ACC112 (cell line): Measurements from ENCODE around the gene LMTK3.
"Not testable (repeated sequence)": the region's sequence is repeated elsewhere in the genome, so short reads cannot be mapped to it uniquely, and the experiment has no call there.

Source experiments
- H2AFZ ChIP-seq: fragments of 200-600 bp; sonication (generic); one replicate; pipeline ENCODE4 v1.6.0; 2017; ENCODE audit warnings: antibody characterized with exemption, low read length; ENCODE audit not compliant: unreplicated experiment
- H3K27ac ChIP-seq: fragments of 200-600 bp; sonication (generic); 2 replicates; pipeline ENCODE4 v1.5.1; 2014; ENCODE audit warnings: low read depth, mild to moderate bottlenecking, antibody characterized with exemption, low read length, moderate library complexity
- H3K27me3 ChIP-seq: fragments of 200-600 bp; sonication (generic); 2 replicates; pipeline ENCODE4 v1.6.1; 2014; ENCODE audit warnings: mild to moderate bottlenecking, antibody characterized with exemption, low read length, moderate library complexity, mixed read lengths; ENCODE audit not compliant: insufficient read depth
- H3K36me3 ChIP-seq: fragments of 200-600 bp; sonication (generic); 2 replicates; pipeline ENCODE4 v1.6.1; 2016; ENCODE audit warnings: mild to moderate bottlenecking, antibody characterized with exemption, low read length, moderate library complexity, mixed read lengths; ENCODE audit not compliant: insufficient read depth
- H3K4me1 ChIP-seq: fragments of 200-600 bp; sonication (generic); one replicate; pipeline ENCODE4 v1.6.1; 2016; ENCODE audit warnings: low read length, mixed read lengths; ENCODE audit not compliant: insufficient read depth, unreplicated experiment, control insufficient read depth
- H3K4me3 ChIP-seq: fragments of 200-600 bp; sonication (generic); 2 replicates; pipeline ENCODE4 v1.5.1; 2014; ENCODE audit warnings: mild to moderate bottlenecking, low read depth, low read length
- H3K79me2 ChIP-seq: fragments of 200-600 bp; sonication (generic); one replicate; pipeline ENCODE4 v1.6.0; 2016; ENCODE audit warnings: low read length; ENCODE audit not compliant: control insufficient read depth, unreplicated experiment, insufficient read depth

Gene LMTK3

GRCh38 chr19:48496959-48497727 lies 14.5 kb downstream of the LMTK3 start:
- no peaks in the 10 kb centered on the region for H3K79me2 ChIP-seq
- H3K36me3 ChIP-seq: no peaks in the 10 kb centered on the region
- no peak overlapping the region for H3K27ac ChIP-seq
- H2AFZ ChIP-seq: no peak overlapping the region
- peaks cover 22% of the 10 kb centered on the region for H3K27me3 ChIP-seq
- no peaks in the 10 kb centered on the region for H3K4me1 ChIP-seq
- no peak overlapping the region for H3K4me3 ChIP-seq

- no peaks in the 10 kb centered on the region for H3K79me2 ChIP-seq
- H3K4me3 ChIP-seq: no peak overlapping the region
- H3K27me3 ChIP-seq: peaks cover 16% of the 10 kb centered on the region
- no peaks in the 10 kb centered on the region for H3K4me1 ChIP-seq
- H2AFZ ChIP-seq: no peak overlapping the region
- H3K27ac ChIP-seq: no peak overlapping the region
- no peaks in the 10 kb centered on the region for H3K36me3 ChIP-seq
Observed at GRCh38 chr19:48495396-48495795, 16.2 kb downstream of the LMTK3 start.

- H2AFZ ChIP-seq: peak overlapping the region; percentile 85
- H3K79me2 ChIP-seq: no peaks in the 10 kb centered on the region
- no peaks in the 10 kb centered on the region for H3K36me3 ChIP-seq
- H3K27me3 ChIP-seq: peaks cover 5% of the 10 kb centered on the region; the same call in 1 of the 2 replicates
- no peaks in the 10 kb centered on the region for H3K4me1 ChIP-seq
- H3K27ac ChIP-seq: no peak overlapping the region
- H3K4me3 ChIP-seq: peak overlapping the region; percentile 85
Observed at GRCh38 chr19:48493718-48494401, 17.8 kb downstream of the LMTK3 start.

- peaks cover 5% of the 10 kb centered on the region for H3K4me1 ChIP-seq
- peaks cover 4% of the 10 kb centered on the region; the same call in 1 of the 2 replicates for H3K27me3 ChIP-seq
- no peak overlapping the region for H3K27ac ChIP-seq
- no peaks in the 10 kb centered on the region for H3K79me2 ChIP-seq
- no peaks in the 10 kb centered on the region for H3K36me3 ChIP-seq
- peak overlapping the region; percentile 85 for H2AFZ ChIP-seq
- peak overlapping the region; percentile 85 for H3K4me3 ChIP-seq
Observed at GRCh38 chr19:48492925-48493717, 18.5 kb downstream of the LMTK3 start.

- no peak overlapping the region for H3K4me3 ChIP-seq
- H3K27me3 ChIP-seq: peaks cover 4% of the 10 kb centered on the region; the same call in 1 of the 2 replicates
- H3K79me2 ChIP-seq: no peaks in the 10 kb centered on the region
- H2AFZ ChIP-seq: no peak overlapping the region
- peaks cover 13% of the 10 kb centered on the region for H3K4me1 ChIP-seq
- H3K27ac ChIP-seq: no peak overlapping the region
- H3K36me3 ChIP-seq: no peaks in the 10 kb centered on the region
Observed at GRCh38 chr19:48491793-48492123, 19.9 kb downstream of the LMTK3 start.

- H3K27ac ChIP-seq: no peak overlapping the region
- no peak overlapping the region for H2AFZ ChIP-seq
- H3K27me3 ChIP-seq: peaks cover 4% of the 10 kb centered on the region; the same call in 1 of the 2 replicates
- H3K4me1 ChIP-seq: peaks cover 13% of the 10 kb centered on the region
- no peaks in the 10 kb centered on the region for H3K79me2 ChIP-seq
- no peak overlapping the region for H3K4me3 ChIP-seq
- no peaks in the 10 kb centered on the region for H3K36me3 ChIP-seq
Observed at GRCh38 chr19:48490981-48491792, 20.4 kb downstream of the LMTK3 start.

GRCh38 chr19:48489608-48490216 lies 21.9 kb downstream of the LMTK3 start:
- no peak overlapping the region for H3K4me3 ChIP-seq
- H3K79me2 ChIP-seq: no peaks in the 10 kb centered on the region
- H3K4me1 ChIP-seq: peaks cover 13% of the 10 kb centered on the region
- no peak overlapping the region for H3K27ac ChIP-seq
- no peaks in the 10 kb centered on the region for H3K36me3 ChIP-seq
- peaks cover 4% of the 10 kb centered on the region; the same call in 1 of the 2 replicates for H3K27me3 ChIP-seq
- H2AFZ ChIP-seq: no peak overlapping the region

- H2AFZ ChIP-seq, H3K36me3 ChIP-seq, H3K4me3 ChIP-seq, H3K79me2 ChIP-seq, H3K27ac ChIP-seq, H3K27me3 ChIP-seq: not testable (repeated sequence)
- H3K4me1 ChIP-seq: peaks cover 13% of the 10 kb centered on the region
Observed at GRCh38 chr19:48488478-48488877, 23.2 kb downstream of the LMTK3 start.

- Histone ChIP-seq H3K4me3 (no peak overlapping the region), H3K79me2 (no peaks in the 10 kb centered on the region), H3K27me3 (peaks cover 4% of the 10 kb centered on the region; the same call in 1 of the 2 replicates), H2AFZ (no peak overlapping the region), H3K36me3 (no peaks in the 10 kb centered on the region), H3K4me1 (peaks cover 13% of the 10 kb centered on the region), H3K27ac (no peak overlapping the region)
Observed at GRCh38 chr19:48487948-48488347, 23.7 kb downstream of the LMTK3 start.

GRCh38 chr19:48487544-48487943 lies 24.1 kb downstream of the LMTK3 start:
- H3K4me3 ChIP-seq: no peak overlapping the region
- peaks cover 4% of the 10 kb centered on the region; the same call in 1 of the 2 replicates for H3K27me3 ChIP-seq
- no peak overlapping the region for H2AFZ ChIP-seq
- H3K36me3 ChIP-seq: no peaks in the 10 kb centered on the region
- H3K4me1 ChIP-seq: peaks cover 13% of the 10 kb centered on the region
- H3K79me2 ChIP-seq: no peaks in the 10 kb centered on the region
- H3K27ac ChIP-seq: no peak overlapping the region
